Measurements from ENCODE around the gene CCDC32. TPM values are rescaled to one million over a fixed set of nuclear protein-coding genes. Genes with fewer than 3 reads are reported as not detected.
A peak's percentile ranks its signal among the peaks of the same experiment; 100 is the strongest.

CCDC32 gene
- total RNA-seq, 1 donor from 2014 or later, result 21.5 TPM

GRCh38 chr15:40511472-40512133, 53.2 kb downstream of the CCDC32 start:
- DNase-seq, result peak; percentile 52

- peak; percentile 8 for DNase-seq
These were observed 53.8 kb downstream of the CCDC32 start for GRCh38 chr15:40511093-40511471.

GRCh38 chr15:40510201-40510600, 54.6 kb downstream of the CCDC32 start:
- DNase-seq, result no peak

- no peak for DNase-seq
These were observed 56.6 kb downstream of the CCDC32 start for GRCh38 chr15:40508216-40508615.

- DNase-seq, result peak; percentile 88
These were observed 57.8 kb downstream of the CCDC32 start for GRCh38 chr15:40506964-40507571.

Small RNAs within 50 kb of the gene (small RNA-seq; reads per million reads assigned to genes)
- not detected for gene RF00017 (ENCODE audit: low replicate concordance)
- not detected for gene RNU6-516P (ENCODE audit: low replicate concordance)

Other genes with a start within 250 kb of the CCDC32 start
- 19.4 TPM for gene INAFM2, start 241.3 kb downstream of the CCDC32 start, total RNA-seq
- 25.4 TPM for gene CCDC9B, start 224.1 kb downstream of the CCDC32 start, total RNA-seq
- not detected for gene PHGR1, start 214.0 kb downstream of the CCDC32 start, total RNA-seq
- gene DISP2, start 206.8 kb downstream of the CCDC32 start, total RNA-seq, result 4.1 TPM
- gene KNSTRN, start 182.3 kb downstream of the CCDC32 start, total RNA-seq, result 25.6 TPM
- gene IVD, start 159.2 kb downstream of the CCDC32 start, total RNA-seq, result 52.8 TPM
- 13.6 TPM for gene BAHD1, start 124.1 kb downstream of the CCDC32 start, total RNA-seq
- gene CHST14, start 94.1 kb downstream of the CCDC32 start, total RNA-seq, result 17.2 TPM
- gene RPUSD2, start 4.3 kb upstream of the CCDC32 start, total RNA-seq, result 17.6 TPM
- 13.0 TPM for gene KNL1, start 29.2 kb upstream of the CCDC32 start, total RNA-seq
- gene RAD51, start 130.1 kb upstream of the CCDC32 start, total RNA-seq, result 9.2 TPM
- gene RMDN3, start 190.2 kb upstream of the CCDC32 start, total RNA-seq, result 24.5 TPM
- 3.3 TPM for gene GCHFR, start 199.0 kb upstream of the CCDC32 start, total RNA-seq
- gene C15orf62, start 204.9 kb upstream of the CCDC32 start, total RNA-seq, result 0.51 TPM
- 25.3 TPM for gene ZFYVE19, start 242.0 kb upstream of the CCDC32 start, total RNA-seq
- gene DNAJC17, start 242.4 kb upstream of the CCDC32 start, total RNA-seq, result 17.3 TPM